NCI-H526 treated with DMSO at 0.1 percent for 48 hours (cell line): ENCODE measurements around the gene FAM8A1.
"Not testable (repeated sequence)": the region's sequence is repeated elsewhere in the genome, so short reads cannot be mapped to it uniquely, and the experiment has no call there.

Experiments used
- DNase-seq: peaks from one replicate; lab custom pipeline; 2025; lab: John Stamatoyannopoulos, UW

The FAM8A1 gene, protein sequence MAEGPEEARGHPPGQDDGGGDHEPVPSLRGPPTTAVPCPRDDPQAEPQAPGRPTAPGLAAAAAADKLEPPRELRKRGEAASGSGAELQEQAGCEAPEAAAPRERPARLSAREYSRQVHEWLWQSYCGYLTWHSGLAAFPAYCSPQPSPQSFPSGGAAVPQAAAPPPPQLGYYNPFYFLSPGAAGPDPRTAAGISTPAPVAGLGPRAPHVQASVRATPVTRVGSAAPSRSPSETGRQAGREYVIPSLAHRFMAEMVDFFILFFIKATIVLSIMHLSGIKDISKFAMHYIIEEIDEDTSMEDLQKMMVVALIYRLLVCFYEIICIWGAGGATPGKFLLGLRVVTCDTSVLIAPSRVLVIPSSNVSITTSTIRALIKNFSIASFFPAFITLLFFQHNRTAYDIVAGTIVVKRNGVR

DNA sequence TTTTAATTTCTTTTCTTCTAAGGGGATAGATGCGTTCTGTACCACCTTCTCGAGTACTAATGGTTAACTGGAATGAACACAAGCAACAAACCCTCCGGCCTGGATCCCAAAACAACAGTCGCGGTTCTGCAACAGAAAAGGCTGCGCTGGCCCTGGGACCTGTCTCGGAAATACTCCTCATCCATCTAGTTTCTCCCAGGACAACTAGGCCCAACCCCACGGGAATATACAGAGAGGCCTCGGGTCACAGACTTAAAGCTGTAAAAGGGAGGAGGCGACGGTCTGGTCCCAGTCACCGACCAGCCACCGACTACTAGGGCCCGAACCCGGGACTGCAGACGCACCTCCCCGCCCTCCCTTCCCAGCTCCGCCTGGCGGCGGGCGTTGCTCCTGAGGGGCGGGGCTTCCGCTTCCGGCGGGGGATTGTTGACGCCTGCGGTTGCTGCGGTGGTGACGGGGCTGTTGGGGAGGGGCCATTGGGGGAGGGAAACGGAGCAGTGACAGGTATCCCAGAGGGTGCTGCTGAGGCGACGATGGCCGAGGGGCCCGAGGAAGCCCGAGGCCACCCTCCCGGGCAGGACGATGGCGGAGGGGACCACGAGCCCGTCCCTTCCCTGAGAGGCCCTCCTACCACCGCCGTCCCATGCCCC lies at the start of gene FAM8A1:
TSS of gene FAM8A1 (plus strand) at position 426 of the 650 bp plus-strand sequence. CDS start at position 534, 108 bp downstream.
- peak; percentile 79 for DNase-seq

DNA sequence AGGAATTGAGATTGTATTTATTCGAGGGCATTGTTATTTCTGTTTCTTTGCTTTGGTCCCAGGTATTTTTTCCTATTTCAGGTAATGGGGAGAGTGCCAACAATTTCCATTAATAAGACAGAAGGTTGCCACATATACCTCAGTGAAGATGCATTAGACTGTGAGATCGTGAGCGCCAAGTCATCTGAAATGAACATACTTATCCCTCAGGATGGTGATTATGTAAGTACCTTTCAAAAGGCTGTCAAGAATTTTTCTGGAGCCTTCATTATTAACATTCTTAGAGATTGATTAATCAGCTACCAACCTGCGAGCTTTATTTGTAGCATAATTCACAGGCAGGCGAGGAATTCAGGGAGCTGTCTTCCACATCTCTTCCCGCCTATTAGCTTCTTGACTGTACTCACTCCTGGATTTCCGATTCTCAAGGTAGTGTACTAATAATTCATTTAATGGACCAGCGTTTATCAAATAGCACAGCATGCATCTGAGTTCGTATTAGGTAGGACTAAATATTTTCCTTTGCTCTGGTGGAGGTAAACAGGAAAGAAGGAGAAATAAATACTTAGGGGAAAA lies 48.6 kb upstream of the FAM8A1 start:
- no peak for DNase-seq

DNA sequence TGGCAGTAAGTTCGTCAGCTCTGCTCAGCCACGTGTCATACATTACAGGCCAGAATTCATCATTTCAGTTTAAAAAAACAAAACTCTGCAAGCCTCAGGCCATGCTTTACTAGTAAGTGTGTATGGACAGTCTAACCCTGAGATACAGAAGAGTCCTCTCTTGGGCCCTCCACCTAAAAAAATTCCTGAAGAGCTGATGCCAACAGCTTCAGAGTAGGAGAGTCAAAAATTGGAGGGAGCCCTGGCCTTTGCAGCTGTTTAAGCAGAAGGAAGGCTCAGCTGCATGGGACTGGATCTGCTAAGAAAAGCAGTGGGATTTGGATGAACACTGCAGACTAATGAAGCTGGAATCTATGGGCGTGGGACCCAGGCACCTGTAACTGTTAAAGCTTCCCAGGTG lies 47.2 kb upstream of the FAM8A1 start:
- DNase-seq, result no peak

DNA sequence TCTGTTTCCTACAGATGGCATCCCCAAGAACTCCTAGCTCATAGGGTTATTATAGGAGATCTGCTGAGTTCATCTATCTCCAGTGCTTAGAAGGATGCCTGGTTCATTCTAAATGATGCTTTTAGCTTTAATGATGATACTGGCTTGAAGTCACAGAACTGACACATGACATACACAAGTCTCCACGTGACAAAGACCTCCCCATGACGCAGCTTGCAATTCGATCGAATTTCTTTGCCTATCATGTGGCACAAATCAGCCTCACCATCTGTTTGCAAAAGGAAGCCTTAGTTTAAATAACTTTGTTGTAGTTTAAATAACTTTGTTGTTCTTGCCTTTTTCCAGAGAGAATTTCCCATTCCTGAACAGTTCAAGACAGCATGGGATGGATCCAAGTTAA lies 44.1 kb upstream of the FAM8A1 start:
- DNase-seq, result no peak

DNA sequence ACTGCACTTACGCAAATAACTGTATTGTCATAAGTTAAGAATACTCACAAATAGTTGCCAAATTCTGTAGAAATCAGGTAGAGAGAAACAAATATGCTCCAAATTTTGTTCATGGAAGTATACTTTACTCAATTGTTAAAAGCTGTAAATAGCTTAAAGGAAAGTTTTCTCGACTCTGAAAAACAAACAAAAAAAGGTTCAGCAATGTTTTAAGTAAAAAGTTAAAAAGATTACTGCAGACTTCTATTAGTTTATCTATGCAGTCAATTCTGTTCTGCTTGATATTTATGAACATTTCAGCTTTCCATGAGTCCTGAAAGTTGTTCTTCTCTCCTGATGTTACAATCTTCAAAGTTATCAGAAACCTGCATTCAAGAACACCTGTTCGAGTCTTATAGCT lies 37.5 kb upstream of the FAM8A1 start:
- no peak for DNase-seq

DNA sequence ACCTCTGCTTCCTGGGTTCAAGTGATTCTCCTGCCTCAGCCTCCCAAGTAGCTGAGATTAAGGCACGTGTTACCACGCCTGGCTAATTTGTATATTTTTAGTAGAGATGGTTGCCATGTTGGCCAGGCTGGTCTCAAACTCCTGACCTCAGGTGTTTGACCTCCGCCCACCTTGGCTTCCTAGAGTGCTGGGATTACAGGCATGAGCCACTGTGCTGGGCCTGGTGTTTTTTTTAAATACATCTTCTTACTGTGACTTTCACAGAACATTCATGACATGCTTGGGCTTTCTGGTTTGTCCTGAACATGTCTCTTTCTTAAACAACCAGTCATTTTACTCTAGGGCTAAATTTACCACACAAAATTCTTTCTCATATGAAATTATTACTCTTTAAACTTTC lies 34.7 kb upstream of the FAM8A1 start:
- DNase-seq, result no peak

DNA sequence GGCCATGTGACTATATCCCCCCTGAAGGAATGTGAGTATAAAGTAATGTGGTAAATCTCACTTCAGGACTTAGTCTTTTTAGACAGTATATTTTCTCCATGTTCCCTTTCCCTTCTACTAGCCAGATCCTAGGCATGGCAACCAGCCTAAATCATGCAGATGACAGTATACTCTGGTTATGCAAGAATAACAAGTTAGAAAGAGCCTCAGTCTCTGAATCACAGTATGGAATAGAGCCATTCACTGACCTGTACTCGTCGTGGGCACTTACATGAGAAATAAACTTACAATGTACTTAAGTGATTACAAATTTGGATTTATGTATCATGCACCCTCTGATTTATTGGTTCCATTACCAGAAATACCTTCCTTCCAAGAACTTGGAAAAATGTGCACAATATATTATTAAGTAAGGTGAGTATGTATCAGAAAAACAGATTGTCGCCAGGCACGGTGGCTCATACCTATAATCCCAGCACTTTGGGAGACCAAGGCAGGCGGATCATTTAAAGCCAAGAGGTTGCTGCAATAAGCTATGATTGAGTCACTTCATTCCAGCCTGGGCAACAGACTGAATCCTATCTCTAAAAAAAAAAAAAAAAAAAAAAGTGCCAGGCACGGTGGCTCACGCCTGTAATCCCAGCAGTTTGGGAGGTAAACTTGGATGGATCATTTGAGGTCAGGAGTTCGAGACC lies 25.1 kb upstream of the FAM8A1 start:
- no peak for DNase-seq

DNA sequence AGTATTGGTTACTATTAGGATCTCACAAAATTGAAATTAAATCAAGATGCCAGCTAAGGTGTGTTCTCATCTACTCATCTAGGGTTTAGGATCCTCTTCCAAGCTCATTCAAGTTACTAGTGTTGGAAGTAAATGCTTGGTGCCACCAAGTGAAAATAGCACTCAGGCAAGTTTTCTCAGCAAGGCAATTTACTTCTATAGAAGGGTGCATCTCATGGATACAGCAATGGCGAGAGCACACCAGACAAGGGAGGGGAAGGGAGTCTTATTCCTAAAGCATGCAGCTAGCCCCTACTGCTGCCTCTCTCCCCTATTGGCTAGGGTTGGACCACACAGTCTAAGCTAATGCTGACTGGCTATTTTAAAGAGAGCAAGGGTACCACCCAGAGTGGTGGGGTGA lies 23.0 kb upstream of the FAM8A1 start:
- no peak for DNase-seq

DNA sequence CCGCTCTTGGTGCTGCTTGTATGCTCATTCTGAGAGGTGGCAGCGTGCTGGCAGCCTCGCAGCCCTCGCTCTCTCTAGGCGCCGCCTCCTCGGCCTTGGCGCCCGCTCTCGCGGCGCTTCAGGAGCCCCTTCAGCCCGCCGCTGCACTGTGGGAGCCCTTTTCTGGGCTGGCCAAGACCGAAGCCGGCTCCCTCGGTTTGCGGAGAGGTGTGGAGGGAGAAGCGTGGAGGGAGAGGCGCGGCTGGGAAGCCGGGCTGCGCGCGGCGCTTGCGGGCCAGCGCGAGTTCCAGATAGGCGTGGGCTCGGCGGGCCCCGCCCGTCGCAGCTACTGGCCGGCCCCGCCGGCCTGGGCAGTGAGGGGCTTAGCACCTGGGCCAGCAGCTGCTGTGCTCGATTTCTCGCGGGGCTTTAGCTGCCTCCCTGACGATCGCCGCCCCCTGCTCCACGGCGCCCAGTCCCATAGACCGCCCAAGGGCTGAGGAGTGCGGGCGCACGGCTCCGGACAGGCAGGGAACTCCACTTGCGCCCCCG lies 19.5 kb upstream of the FAM8A1 start:
- DNase-seq, result no peak

DNA sequence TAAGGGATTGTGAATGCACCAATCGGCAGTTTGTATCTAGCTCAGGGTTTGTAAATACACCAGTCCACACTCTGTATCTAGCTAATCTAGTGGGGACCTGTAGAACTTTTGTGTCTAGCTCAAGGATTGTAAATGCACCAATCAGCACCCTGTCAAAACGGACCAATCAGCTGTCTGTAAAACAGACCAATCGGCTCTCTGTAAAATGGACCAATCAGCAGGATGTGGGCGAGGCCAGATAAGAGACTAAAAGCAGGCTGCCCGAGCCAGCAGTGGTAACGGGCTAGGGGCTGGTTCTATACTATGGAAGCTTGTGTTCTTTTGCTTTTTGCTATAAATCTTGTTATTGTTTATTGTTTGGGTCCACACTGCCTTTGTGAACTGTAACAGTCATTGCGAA lies 18.8 kb upstream of the FAM8A1 start:
- not testable (repeated sequence) for DNase-seq

DNA sequence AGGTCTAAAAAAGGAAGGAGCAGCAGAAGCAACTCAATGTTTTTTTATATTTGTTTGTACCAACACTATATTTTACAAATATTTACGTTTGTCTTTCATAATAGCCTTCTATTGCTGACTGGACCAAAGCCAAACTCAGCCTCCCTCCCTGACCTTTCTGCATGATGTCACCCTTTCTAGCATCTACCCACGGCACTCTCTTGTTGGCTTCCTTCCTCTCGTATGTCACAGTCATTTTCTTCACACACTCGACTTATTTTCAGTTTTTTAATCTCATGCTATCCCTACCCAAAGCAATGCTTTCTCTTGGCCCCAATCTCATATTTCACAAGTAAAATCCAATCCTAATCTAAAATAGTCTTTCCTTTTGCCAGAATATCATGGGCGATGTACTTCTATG lies 16.3 kb upstream of the FAM8A1 start:
- DNase-seq, result no peak

DNA sequence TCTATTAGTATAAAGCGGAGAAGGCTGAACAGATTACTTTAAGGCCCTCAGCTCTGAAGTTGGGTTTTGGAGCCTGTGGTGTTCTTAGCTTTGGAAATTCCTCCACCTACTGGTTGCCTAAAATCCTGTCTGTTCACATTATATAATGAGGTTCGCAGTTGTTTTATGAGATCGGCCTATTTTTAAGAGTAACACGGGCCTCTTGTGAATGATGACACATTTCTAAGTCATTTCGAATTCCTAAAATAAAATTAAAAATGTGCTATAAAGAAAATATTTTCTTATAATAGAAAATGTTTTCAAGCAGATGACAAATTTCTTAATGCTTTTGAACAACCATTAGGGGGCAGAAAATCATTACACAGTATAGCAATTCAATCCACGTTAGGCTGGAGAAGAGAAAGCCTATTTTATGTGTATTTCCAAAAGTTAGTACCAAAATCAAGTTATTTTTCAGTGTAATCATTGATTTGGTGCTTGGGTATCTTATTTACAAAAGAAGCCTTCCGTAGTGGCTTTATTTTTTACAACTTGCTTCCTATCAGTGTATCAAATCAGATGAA lies 15.8 kb upstream of the FAM8A1 start:
- DNase-seq, result peak; percentile 47

DNA sequence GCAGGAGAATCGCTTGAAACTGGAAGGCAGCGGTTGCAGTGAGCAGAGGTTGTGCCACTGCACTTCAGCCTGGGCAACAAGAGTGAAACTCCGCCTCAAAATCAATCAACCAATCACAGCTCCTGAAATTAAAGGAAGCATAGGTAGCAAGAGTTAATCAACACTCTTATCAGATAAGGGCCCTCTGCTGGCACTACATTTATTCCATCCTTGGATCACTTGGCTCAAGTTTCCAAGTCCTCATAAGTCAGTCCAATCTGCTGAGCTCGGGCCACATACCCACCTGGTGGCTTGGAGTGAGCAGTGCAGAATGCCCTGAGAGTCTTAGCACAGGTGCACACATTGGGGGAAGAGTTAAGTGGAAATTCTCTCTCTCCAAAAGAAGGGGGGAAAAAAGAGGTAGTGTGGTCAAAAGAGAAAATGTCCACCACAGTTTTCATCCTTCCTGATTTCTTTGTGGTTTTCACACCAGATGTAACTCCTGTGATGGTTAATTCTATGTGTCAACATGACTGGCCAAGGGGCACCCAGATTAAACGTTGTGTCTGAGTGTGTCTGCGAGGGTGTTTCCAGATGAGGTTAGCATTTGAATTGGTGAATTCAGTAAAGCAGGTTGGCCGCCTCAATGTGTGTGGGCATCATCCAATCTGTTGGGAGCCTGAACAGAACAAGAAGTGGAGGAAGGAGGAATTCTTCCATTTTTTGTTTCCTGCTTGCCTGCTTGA lies 14.2 kb upstream of the FAM8A1 start:
- DNase-seq, result peak; percentile 12

DNA sequence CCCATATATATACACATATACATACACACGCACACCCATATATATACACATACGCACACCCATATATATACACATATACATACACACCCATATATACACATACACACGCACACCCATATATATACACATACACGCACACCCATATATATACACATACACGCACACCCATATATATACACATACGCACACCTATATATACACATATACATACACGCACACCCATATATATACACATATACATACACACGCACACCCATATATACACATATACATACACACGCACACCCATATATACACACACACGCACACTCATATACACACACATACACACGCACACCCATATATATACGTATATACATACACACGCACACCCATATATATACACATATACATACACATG lies 13.5 kb upstream of the FAM8A1 start:
- not testable (repeated sequence) for DNase-seq

DNA sequence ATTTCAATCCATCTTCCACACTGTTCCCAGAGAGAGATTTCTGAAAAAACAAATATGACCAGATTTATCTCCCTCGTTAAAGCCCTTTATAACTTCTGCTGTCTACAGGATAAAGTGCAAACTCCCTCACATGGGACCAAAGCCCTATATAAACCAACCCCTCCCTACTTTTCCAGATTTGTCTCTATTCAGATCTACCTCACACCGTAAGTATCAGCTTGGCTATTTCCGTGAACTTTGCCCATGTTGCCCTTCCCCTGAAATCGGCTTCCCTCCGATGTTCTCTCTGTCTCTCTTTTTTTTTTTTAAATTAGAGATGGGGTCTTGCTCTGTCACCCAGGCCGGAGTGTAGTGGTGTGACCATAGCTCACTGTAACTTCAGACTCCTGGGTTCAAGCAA lies 12.1 kb upstream of the FAM8A1 start:
- DNase-seq, result no peak

DNA sequence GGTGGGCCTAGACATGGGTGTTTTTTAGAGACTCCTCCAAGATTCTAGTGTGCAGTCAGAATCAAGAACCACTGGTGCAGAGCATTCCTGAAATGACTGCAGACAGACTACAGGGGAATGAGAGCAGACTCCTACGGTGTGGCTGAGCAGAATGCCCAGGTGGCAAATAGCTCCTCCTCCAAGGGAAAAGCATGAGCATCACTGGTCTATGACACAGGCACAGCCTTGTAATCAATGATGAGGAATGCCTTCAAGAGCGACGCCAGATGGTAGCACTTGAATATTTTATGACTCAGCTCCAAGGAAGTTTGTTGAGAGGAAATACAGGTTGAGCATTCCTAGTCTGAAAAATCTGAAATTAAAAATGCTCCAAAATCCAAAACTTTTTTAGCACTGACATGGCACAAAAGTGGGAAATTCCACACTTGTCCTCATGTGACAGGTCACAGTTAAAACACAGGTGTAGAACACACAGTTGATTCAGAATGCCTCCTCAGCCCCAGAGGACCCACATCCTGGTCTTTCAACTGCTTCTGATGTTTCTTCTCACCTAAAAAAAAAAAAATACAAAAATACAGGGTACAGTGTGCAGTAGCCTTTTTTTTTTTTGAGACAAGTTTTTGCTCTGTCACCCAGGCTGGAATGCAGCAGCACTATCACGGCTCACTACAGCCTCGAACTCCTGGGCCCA lies 10.6 kb upstream of the FAM8A1 start:
- no peak for DNase-seq

DNA sequence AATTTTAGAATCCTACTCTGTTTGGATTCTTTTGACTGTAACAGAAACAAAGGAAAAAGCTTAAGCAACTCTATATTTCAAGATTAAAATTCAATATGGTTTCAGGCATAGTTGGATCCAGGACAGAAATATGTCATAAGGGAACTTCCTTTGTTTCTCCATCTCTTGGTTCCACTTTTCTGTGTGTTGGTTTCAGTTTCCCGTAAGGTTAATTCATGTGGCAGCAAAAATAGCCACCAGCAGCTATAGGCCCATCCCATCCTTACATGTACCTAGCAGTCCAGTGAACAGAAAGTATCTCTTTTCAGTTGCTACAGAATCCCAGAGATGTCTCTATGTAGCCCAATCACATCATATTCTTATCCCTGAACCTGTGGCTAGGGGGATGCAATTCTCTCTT lies 8.8 kb upstream of the FAM8A1 start:
- no peak for DNase-seq

DNA sequence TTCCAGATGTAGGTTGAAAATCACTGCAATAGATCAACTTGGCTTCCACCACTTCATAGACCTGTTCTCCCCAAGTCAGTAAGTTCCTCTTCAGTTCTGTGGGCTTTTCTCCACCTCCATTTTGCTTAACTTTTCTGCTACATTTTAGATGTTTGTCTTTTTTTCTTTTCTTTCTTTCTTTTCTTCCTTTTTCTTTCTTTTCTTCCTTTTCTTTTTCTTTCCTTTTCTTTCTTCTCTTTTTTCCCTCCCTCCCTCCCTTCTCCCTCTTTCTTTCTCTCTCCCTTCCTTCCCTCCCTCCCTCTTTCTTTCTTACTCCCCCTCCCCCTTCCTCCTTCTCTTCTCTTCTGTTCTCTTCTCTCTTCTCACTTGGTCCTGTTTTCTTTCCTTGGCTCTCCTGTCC lies 6.9 kb upstream of the FAM8A1 start:
- DNase-seq, result no peak

DNA sequence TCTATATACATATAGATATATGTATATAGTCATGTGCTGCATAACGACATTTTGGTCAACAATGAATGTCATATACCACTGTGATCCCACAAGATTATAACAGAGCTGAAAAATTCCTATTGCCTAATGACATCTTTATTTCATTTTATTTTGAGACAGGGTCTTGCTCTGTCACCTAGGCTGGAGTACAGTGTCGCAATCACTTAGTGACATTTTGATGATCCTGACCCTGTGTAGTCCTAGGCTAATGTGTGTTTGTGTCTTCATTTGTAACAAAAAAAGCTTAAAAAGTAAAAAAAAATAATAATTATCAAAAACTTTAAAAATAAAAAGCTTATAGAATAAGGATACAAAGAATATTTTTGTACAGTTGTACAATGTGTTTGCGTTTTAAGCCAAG lies 4.0 kb upstream of the FAM8A1 start:
- no peak for DNase-seq

DNA sequence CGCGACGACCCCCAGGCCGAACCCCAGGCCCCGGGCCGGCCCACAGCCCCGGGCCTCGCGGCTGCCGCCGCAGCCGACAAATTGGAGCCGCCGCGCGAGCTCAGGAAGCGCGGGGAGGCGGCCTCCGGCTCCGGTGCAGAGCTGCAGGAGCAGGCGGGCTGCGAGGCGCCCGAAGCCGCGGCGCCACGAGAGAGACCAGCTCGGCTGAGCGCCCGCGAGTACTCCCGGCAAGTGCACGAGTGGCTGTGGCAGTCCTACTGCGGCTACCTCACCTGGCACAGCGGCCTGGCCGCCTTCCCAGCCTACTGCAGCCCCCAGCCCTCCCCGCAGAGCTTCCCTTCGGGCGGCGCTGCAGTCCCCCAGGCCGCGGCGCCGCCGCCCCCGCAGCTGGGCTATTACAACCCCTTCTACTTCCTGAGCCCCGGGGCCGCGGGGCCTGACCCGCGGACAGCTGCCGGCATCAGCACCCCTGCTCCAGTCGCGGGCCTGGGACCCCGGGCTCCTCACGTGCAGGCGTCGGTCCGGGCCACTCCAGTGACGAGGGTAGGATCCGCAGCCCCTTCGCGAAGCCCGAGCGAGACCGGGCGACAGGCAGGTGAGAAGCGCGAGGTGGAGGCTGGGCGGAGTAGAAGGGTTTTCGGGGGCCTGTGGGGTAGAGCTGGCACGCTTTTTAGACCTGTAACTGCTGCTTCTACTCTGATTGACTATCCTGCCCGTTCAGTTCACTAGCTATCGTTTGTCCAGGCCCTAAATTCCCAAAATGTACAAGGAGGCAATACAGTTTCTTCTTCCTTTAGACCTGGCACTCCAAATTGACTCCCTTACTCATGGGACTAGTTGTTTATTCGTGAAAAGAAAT lies 654 bp downstream of the FAM8A1 start:
- DNase-seq, result peak; percentile 55
